ENCODE data around the gene NBPF6. TPM values are rescaled to one million over a fixed set of nuclear protein-coding genes. Genes with fewer than 3 reads are reported as not detected.
"Not testable (repeated sequence)": the region's sequence is repeated elsewhere in the genome, so short reads cannot be mapped to it uniquely, and the experiment has no call there.

NBPF6 gene, protein sequence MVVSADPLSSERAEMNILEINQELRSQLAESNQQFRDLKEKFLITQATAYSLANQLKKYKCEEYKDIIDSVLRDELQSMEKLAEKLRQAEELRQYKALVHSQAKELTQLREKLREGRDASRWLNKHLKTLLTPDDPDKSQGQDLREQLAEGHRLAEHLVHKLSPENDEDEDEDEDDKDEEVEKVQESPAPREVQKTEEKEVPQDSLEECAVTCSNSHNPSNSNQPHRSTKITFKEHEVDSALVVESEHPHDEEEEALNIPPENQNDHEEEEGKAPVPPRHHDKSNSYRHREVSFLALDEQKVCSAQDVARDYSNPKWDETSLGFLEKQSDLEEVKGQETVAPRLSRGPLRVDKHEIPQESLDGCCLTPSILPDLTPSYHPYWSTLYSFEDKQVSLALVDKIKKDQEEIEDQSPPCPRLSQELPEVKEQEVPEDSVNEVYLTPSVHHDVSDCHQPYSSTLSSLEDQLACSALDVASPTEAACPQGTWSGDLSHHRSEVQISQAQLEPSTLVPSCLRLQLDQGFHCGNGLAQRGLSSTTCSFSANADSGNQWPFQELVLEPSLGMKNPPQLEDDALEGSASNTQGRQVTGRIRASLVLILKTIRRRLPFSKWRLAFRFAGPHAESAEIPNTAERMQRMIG
- total RNA-seq = 1 to 10 TPM in 3 of 4 donors, under 1 TPM in 1; 0.76 to 3.7 (median 3.5) TPM

DNA sequence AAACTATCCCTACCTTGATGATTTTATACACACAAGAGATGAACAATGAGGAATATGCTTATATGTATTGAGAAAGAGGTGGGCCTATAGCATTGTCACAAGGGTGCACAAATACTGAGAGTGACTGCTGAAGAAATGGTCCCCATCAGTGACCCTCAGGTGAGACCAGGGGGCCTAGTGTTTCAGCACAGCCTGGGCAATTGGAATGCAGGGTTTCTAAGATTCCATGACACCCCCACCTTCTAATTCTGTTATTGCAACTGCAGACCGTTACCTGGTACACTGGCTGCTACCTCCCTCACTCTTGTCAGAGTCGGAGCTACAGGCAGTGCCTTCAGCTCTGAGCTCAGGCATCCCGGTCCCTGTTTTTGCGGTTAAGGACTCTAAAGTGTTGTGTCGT lies at the start of gene NBPF6:
TSS of gene NBPF6 (plus strand) at position 301 of the 400 bp plus-strand sequence. CDS start 259 bp downstream, outside the sequence.
- not testable (repeated sequence) for H3K36me3 ChIP-seq, H3K27ac ChIP-seq, H3K4me1 ChIP-seq, H3K9me3 ChIP-seq, H3K27me3 ChIP-seq, H3K4me3 ChIP-seq, DNase-seq

- not testable (repeated sequence) for DNase-seq, H3K27ac ChIP-seq, H3K9me3 ChIP-seq, H3K27me3 ChIP-seq, H3K36me3 ChIP-seq, H3K4me3 ChIP-seq, H3K4me1 ChIP-seq
These were observed 38.9 kb upstream of the NBPF6 start for GRCh38 chr1:108411098-108411833.

GRCh38 chr1:108420129-108420528 lies 30.0 kb upstream of the NBPF6 start:
- not testable (repeated sequence) for DNase-seq, H3K9me3 ChIP-seq, H3K27me3 ChIP-seq, H3K27ac ChIP-seq, H3K4me1 ChIP-seq, H3K36me3 ChIP-seq, H3K4me3 ChIP-seq

DNA sequence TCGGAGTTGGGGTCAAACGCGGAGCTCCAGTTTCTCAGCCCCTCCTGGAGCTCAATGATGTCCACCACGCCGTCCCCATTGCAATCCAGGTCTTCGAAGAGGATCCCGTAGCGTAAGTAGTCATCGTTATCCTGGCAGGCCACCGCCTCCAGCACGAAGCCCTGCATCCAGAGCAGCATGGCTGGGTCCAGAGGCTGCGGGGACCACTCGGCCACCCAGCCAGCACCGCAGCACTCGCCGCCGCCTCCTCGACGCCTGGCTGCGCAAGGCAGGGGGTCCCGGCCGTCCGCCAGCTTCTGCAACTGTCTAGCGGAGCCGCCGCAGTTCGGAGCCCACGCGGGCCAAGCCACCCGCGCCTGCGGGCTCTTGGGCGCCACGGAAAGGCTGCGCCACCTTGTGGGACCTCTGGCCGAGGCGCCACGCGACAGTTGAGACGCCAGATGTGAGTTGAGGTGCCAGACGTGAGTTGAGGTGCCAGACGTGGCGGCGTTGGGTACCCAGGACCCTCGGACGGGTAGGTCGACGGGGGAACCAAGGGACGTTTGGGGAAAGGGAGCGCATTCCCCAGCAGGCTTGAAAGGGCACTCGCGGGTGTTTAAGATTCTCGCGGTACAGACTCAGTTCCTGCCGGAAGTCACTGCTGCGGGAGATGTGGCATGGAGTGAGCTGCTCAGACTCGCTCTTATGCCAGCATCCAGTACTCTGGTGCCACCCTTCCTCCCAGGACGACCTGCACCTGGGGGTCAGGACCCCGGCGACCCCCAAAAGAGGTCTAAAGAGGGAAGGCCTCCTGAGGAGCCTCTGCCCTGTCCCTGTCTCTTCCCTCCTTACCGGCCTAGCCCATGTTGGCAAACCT lies 28.9 kb upstream of the NBPF6 start:
- H3K27ac ChIP-seq, H3K27me3 ChIP-seq, H3K9me3 ChIP-seq, H3K4me3 ChIP-seq, H3K36me3 ChIP-seq, DNase-seq, H3K4me1 ChIP-seq: not testable (repeated sequence)

DNA sequence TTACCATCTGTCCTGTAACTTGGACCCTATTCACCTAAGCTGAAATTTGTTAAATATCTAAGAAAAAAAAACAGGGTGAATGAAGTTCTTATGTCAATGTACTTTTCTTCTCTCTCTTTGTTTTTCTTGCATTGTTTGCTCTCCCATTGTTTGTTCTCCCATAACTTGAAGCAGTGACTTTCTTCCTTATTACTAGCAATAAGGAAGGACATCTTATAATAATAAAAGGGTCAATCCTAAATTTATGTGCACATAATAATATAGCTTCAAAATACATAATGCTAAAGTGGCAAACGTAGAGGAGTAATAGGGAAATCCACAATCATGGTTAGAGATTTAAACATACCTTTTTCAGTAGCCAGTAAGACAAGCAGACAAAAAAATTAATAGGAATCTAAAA lies 23.3 kb upstream of the NBPF6 start:
- H3K4me3 ChIP-seq, H3K9me3 ChIP-seq, H3K4me1 ChIP-seq: not testable (repeated sequence)

GRCh38 chr1:108432002-108432401 lies 18.1 kb upstream of the NBPF6 start:
- not testable (repeated sequence) for DNase-seq, H3K27ac ChIP-seq, H3K4me1 ChIP-seq, H3K36me3 ChIP-seq, H3K4me3 ChIP-seq, H3K27me3 ChIP-seq, H3K9me3 ChIP-seq

More for the DNA sequence above, 23.3 kb upstream of the NBPF6 start:
- not testable (repeated sequence) for DNase-seq, H3K27me3 ChIP-seq, H3K36me3 ChIP-seq, H3K27ac ChIP-seq

DNA sequence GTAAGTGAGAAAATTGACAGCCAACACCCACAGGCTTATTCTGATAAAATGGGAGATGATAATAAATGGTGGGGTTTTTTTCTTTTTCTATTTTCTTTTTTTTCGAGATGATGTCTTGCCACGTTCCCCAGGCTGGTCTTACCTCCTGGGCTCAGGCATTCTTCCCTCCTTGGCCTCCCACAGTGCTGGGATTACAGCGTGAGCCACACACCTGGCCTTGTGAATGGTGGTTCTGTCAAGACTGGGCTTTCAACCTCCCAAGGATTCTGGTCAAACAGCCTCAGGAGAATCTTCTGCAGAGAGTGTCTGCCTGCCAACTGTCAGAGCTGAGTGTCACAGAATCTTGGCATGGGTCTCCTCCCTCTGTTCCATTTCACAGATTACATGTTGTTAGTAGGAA lies 16.7 kb upstream of the NBPF6 start:
- H3K4me3 ChIP-seq, H3K27me3 ChIP-seq, H3K4me1 ChIP-seq, DNase-seq, H3K36me3 ChIP-seq, H3K27ac ChIP-seq, H3K9me3 ChIP-seq: not testable (repeated sequence)

DNA sequence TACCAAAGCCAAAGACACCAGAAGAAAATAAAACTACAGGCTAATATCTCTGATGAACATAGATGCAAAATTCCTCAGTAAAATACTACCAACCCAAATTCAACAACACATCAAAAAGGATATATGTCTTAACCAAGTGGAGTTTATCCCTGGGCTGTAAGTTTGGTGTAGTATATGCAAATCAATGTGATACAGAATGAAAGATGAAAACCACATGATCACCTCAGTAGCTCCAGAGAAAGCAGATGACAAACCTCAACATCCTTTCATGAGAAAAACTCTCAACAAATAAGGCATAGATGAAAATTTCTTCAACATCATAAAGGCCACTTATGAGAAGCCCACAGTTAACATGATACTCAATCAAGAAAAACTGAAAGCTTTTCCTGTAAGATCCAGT lies 11.6 kb upstream of the NBPF6 start:
- not testable (repeated sequence) for H3K27ac ChIP-seq

DNA sequence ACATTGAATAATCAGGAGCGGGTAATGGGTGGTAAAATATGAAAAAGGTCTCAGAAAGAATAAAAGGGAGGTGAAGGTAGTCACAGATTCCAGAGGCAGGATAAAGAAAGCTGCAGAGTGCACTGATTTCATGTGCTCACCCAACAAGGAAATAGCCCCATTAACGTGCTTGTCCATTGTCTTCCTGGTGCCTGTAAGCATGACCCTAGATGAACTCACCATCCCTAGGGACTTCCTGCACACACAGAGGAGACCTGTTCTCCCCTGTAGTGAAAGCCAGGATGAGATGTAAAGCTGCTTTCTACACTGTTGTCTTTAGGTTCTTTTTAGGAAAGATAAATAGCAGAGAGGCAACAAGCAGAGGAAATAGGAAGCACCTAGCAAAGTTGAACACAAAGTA lies 4.4 kb downstream of the NBPF6 start:
- H3K36me3 ChIP-seq, H3K9me3 ChIP-seq: not testable (repeated sequence)

More for the DNA sequence above, 11.6 kb upstream of the NBPF6 start:
- DNase-seq, H3K4me1 ChIP-seq, H3K36me3 ChIP-seq, H3K27me3 ChIP-seq, H3K4me3 ChIP-seq, H3K9me3 ChIP-seq: not testable (repeated sequence)

GRCh38 chr1:108458661-108459060 lies 8.5 kb downstream of the NBPF6 start:
- not testable (repeated sequence) for H3K27ac ChIP-seq, H3K4me1 ChIP-seq, H3K4me3 ChIP-seq, H3K9me3 ChIP-seq, H3K36me3 ChIP-seq, H3K27me3 ChIP-seq, DNase-seq

More for the DNA sequence above, 4.4 kb downstream of the NBPF6 start:
- not testable (repeated sequence) for H3K4me3 ChIP-seq, DNase-seq, H3K27ac ChIP-seq, H3K27me3 ChIP-seq, H3K4me1 ChIP-seq

GRCh38 chr1:108461758-108462157 lies 11.6 kb downstream of the NBPF6 start:
- H3K27ac ChIP-seq, H3K36me3 ChIP-seq, DNase-seq, H3K9me3 ChIP-seq, H3K27me3 ChIP-seq, H3K4me3 ChIP-seq, H3K4me1 ChIP-seq: not testable (repeated sequence)

- not testable (repeated sequence) for H3K27me3 ChIP-seq, H3K27ac ChIP-seq, DNase-seq, H3K36me3 ChIP-seq, H3K4me3 ChIP-seq, H3K4me1 ChIP-seq, H3K9me3 ChIP-seq
These were observed 13.8 kb downstream of the NBPF6 start for GRCh38 chr1:108463962-108464361.

DNA sequence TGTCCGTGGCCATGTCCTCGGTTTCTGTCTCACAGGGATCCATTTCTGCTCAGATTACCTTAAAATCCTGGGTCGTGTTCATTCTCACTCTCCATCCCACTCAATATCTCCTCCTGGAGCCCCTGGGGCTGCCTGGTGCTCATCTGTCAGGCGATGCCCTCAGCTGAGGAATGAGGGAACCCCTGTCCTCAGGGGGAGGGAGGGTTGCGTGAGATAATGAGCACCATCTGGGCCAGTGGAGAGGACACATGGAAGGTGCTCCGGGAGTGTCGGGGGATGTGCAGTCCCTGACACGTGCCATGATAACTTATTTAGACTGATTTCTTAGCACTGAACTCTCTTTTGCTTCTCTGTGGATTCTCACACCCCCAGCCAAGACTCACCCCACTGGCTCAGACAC lies 16.0 kb downstream of the NBPF6 start:
- H3K9me3 ChIP-seq, H3K27ac ChIP-seq, DNase-seq, H3K4me1 ChIP-seq, H3K27me3 ChIP-seq, H3K36me3 ChIP-seq, H3K4me3 ChIP-seq: not testable (repeated sequence)

DNA sequence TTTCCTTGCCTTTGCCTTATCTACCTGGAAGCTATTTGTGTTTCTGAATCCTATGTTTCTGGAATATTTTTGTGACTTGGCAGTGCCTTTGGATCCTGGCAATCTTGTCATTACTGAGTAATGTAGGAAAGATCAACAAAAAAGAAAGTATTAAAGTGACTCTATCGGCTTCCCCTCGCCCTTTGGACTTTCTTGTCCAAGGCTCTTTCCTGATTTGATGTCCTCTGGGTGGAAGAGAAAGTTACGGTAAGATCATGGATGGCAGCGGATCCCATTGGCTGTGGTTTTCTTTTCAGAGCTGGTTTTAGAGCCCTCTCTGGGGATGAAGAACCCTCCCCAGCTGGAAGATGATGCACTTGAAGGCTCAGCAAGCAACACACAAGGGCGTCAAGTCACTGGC lies 17.0 kb downstream of the NBPF6 start:
- not testable (repeated sequence) for H3K27me3 ChIP-seq, DNase-seq, H3K36me3 ChIP-seq, H3K9me3 ChIP-seq, H3K4me1 ChIP-seq, H3K4me3 ChIP-seq, H3K27ac ChIP-seq

All from Peyer's patch (tissue), 4 donors.